Activated T-cell treated with anti-CD3 and anti-CD28 coated beads for 1 hour (primary cell): ENCODE data around the gene PCGF3.
"Not testable (repeated sequence)": the region's sequence is repeated elsewhere in the genome, so short reads cannot be mapped to it uniquely, and the experiment has no call there.

Experiments used
- DNase-seq: peaks from one replicate; pipeline ENCODE4 v3.0.0-alpha.2; 2020; ENCODE audit warnings: low read depth

PCGF3 gene

DNA sequence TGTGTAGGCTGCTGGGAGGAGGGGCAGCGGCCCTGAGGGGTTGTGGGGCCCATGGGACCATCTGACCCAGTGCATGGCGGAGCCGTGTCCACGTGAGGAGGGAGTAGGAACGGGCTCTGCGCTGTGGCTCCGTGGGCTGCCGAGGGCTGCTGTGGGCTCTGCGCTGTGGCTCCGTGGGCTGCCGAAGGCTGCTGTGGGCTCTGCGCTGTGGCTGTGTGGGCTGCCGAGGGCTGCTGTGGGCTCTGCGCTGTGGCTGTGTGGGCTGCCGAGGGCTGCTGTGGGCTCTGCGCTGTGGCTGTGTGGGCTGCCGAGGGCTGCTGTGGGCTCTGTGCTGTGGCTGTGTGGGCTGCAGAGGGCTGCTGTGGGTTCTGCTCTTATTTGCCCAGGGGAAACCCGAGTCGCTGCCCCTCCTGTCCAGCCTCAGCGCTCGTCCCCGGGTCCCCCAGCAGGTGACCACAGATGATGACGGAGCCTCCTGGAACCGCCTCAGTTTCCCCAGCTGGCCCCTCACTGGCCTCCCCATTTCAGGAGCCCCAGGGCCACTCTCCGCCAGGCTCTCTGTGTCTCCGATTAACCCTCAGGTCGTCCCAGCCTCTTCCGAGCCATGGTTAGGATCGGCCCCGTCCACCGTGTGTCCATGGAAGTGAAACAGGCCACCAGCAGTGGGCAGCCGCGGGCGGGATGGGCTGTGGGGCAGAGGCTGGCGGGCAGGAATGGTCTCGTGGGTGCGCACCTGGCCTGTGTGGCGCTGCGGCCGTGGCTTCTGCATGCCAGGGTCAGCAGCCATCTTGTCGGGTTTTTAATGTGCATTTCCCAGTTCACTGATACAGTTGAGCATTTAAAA, 20.0 kb downstream of the PCGF3 start:
- DNase-seq, result no peak

DNA sequence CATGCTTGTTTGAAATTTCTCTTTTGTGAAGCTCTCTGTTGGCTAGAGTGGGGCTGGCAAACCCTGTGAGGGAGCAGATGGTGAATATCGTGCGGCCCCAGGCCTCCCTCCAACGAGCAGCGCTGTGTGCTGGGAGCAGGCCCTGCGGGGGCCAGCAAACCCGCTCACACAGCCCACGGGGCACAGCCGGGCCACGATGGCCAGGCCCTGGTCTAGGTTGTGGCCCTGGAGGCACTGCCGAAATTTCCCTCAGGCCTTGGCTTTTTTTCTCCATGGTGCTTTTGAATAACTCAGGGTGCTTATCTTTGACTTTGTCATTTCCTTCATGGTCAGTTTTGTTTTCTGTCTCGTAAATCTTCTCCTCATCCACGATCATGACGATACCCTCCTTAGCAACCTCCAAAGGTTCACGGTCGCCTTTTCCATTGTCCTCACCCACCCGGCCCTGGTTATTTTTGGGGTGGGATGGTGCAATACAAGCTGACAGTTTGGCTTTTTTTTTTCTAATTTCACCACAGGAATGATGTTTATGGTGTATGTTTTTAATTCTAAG, 20.7 kb downstream of the PCGF3 start:
- no peak for DNase-seq

DNA sequence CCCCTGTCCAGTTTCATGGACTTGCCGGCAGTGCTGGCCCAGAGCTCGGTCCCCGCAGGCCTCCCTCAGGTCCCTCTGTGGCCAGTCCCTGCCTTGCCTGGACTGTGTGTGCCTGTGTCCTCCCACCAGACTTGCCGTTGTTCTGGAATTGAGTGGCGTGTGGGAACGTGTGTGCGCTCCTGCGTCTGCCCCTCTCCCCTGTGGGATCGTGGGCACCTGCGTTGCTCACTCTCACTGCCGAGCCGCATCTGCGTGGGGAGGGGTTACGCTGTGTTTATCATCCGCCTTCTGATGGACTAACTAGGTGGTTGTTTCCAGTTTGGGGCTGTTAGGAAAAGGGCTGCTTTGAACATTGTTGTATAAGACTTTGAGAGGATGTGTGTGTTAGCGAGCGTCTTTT, 21.2 kb downstream of the PCGF3 start:
- DNase-seq, result no peak

DNA sequence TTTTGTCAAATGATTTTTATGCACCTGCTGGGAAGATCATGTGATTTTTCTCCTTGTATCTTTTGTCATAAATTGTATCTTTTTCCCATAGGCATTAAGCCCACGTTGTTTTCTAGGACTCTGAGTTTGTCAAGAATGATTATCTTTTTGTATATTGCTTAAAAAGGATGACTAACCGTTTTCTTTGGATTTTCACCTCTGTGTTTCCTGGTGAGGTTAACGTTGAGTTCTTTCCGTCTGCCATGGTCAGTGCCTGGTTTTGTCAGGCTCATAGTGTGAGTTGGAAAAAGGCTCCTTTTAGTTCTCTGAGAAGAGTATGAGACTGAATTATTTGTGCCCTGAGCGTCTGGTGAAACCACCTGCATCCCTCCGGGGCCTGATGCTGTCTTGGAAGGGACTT, 21.9 kb downstream of the PCGF3 start:
- DNase-seq, result no peak

DNA sequence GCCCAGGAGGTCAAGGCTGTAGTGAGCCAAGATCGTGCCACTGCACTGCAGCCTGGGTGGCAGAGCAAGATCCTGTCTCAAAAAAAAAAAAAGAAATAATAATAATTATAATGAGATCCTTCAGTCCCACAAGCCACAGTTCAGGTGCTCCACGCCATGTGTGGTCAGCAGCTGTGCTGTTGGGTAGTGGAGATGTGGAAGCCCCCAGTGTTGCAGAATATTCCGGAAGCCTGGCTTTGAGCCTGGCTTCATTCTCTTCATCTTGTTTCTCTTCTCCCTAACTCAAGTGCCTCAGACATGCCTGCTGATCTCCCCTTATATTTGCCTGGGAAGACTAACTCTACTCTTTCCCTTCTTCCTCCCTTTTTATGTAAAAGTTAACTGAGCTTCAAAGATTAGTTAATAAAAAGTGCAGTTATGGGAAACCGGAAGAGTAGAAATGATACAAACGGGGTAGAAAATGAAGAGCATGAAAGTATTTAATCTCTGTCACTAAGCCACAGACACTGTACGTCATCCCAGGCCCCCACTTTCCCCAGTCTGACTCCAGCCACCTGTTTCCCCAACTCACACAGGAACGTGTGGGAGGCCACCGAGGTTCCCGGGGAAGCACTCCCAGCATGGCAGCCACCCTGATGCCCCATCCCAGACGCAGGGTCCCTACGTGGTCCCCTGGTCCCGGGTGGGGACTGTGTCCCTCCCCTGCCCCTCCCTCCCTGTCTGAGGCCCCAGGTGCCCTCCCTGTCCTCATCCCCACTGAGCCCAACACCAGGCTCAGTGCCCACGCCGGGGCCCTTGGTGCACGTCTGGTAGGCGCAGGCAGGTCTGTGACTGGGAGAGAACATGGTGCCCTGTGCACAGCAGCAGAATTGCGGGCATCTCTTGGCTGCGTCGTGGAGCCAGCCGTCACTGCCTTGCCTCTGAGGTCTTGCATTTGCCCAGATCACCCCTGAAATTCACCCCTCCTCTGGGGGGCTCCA, 24.0 kb downstream of the PCGF3 start:
- DNase-seq, result no peak

DNA sequence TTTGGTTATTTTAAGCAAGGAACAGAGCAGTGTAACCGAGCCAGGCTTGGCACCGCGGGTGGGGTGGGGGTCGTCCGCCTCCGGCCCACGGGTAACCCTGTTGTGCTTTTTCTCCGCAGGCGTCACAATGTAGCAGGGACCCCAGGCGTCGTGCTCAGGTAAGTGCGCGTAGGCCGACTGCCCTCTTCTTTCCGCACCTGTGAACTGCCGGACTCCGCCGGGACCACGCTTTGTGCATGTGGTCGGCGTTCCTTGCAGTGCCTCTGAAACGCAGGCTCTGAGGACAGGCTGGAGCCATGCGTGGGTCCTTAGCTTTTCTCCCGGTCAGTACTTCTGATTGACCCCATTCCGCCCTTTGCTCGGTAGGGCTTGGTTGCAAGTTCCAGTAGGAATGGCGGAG, 24.9 kb downstream of the PCGF3 start:
- DNase-seq, result no peak

DNA sequence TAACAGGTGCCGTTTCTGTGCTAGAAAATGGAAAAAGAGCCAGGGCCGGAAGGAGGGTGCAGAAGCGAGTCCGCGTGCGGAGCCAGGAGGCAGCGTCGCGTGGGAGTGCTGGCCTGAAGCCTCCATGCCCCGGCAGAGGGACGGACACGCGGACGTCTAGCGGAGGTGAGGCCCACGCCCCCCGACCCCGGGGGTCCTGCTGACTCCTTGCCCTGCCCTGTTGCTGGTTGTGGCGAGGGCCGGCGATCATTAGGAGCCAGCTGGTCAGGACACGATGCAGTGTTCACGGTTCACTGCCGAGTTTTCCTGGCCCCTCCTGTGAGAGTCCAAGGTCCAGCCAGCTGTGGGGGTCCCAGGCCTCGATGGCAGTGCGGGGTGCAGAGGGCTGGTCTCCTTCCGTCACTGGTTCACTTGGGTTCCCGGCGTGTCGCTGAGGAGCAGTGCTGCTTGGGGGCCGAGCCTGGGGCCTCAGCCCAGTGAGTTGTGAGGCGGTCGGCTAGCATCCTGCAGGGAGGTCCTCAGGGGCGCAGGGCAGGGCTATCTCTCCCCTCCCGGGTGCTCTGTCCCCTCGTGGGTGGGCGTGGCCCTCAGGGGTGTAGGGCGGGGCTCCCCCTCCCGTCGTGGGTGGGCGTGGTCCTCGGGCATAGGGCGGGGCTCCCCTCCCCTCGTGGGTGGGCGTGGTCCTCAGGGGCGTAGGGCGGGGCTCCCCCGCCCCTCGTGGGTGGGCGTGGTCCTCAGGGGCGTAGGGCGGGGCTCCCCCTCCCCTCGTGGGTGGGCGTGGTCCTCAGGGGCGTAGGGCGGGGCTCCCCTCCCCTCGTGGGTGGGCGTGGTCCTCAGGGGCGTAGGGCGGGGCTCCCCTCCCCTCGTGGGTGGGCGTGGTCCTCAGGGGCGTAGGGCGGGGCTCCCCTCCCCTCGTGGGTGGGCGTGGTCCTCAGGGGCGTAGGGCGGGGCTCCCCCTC, 25.6 kb downstream of the PCGF3 start:
- DNase-seq, result not testable (repeated sequence)

DNA sequence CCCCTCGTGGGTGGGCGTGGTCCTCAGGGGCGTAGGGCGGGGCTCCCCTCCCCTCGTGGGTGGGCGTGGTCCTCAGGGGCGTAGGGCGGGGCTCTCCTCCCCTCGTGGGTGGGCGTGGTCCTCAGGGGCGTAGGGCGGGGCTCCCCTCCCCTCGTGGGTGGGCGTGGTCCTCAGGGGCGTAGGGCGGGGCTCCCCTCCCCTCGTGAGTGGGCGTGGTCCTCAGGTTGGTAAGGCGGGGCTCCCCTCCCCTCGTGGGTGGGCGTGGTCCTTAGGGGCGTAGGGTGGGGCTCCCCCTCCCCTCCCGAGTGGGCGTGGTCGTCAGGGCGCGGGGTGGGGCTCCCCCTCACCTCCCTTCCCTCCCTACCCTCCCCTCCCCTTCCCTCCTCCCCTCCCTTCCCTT, 26.3 kb downstream of the PCGF3 start:
- DNase-seq, result not testable (repeated sequence)

DNA sequence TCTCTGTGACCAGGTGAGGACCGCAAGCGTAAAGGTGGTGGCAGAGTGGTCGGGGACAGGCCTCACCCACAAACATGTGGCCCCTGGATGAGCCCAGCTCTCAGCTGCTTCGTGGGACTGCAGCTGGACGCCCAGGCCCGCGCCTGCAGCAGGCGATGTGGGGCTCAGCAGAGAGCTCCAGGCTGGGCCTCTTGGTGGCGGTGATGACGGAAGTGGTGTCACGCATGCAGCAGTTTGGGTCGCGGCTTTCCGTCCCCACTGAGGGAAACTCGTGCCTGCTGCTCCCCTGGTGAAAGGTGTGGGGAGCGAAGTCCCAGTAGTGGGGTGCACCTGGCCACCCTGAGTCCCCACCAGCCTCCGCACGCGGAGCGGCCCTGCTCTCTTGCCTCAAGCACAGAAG, 26.9 kb downstream of the PCGF3 start:
- DNase-seq, result no peak

DNA sequence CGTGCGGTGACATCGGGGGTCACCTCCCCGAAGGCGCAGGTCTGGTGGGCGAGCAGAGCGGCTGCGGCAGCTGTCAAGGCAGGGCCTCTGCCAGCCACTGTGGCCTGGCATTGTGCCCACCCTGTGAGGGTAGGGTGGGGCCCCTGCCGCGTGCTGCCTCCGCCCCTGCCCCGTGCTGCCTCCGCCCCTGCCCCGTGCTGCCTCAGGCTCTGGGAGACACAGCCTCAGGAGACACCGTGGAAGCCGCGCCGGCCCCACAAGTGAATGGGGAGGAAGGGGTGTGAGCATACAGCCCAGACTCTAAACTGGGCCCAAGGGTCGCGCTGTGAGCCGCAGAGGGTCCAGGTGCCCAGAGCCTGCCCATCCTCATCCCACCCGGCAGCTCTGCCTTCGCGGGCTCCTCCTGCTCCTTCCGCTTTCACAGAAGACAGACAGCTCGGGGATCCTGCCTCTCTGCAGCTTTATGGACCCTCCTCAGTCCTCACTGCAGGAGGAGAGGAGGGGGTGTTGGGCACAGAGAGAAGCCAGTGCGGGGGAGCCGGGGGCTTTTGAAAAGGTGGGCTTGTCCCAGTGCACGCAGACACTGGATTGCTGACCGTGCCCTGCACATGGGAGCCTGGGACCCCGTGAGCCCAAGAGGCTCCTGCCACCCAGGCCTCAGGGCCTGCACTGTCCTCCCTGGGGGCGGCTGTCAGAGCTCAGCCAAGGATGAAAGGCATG, 27.4 kb downstream of the PCGF3 start:
- DNase-seq, result no peak

DNA sequence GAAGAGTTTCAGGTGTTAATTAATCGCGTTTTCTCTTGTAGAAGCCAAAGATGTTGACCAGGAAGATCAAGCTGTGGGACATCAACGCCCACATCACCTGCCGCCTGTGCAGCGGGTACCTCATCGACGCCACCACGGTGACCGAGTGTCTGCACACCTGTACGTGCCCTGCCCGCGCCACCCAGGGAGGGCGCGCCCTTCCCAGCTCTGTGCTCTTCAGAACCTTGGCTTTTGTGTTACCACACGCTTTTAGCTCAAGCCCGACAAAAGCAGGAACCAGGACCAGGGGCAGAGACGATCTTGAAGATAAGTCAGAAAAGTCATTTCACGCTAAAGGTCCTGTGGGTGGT, 28.0 kb downstream of the PCGF3 start:
- DNase-seq, result no peak

DNA sequence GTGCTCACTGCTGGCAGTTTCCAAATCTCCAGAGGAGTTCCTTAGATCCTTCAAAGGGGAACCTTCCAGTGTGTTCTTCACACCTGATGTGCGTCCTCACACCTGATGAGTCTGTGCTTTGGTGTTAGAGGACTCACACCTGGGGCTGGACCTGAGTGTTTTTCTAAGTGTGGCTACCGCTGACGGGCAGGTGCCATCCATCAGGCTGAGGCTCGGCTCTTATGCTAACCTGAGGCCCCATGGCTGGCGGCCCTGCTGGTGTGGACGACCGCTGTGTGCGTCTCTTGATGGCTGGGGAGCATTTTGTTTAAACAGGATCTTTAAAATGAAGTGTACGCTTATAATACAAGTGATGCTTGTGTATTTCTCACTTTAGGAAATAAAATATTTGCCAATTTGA, 28.4 kb downstream of the PCGF3 start:
- DNase-seq, result no peak

DNA sequence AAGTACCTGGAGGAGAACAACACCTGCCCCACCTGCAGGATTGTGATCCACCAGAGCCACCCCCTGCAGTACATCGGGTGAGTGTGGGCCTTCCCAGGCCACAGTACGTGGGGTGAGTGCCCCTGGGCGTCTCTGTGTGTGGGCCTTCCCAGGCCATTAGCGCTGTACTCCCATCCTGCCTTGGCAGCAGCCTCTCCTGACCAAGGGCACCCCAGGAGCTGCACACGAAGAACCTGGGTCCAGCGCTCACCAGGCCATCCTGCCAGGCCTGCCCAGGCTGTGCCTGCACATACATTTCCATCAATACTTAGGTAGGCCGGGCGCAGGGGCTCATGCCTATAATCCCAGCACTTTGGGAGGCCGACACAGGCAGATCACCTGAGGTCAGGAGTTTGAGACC, 29.3 kb downstream of the PCGF3 start:
- DNase-seq, result no peak

DNA sequence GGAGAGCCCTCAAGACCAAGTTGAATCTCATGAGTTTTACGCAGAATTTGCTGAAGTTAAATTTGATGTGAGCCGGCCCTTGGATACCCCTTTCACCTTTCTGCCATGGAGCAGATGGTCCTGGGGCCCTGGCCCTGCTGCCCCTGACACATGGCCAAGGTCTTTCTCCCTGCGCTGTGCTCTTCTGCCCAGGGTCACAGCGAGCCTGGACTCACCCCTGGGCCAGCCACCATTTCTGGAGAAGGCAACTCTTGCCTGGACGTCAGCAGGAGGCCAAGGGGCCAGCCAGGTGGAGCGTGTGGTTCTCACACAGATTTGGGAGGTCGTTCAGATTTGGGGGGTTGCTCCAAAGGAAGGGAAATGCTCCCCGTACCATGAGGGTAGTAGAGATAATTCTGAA, 30.0 kb downstream of the PCGF3 start:
- DNase-seq, result no peak

DNA sequence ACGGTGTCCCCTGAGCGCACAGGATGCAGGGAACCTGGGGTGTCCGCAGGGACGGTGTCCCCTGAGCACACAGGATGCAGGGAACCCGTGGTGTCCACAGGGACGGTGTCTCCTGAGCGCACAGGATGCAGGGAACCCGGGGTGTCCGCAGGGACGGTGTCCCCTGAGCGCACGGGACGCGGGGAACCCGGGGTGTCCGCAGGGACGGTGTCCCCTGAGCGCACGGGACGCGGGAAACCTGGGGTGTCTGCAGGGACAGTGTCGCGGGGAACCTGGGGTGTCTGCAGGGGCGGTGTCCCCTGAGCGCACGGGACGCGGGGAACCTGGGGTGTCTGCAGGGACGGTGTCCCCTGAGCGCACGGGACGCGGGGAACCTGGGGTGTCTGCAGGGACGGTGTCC, 30.9 kb downstream of the PCGF3 start:
- DNase-seq, result not testable (repeated sequence)

DNA sequence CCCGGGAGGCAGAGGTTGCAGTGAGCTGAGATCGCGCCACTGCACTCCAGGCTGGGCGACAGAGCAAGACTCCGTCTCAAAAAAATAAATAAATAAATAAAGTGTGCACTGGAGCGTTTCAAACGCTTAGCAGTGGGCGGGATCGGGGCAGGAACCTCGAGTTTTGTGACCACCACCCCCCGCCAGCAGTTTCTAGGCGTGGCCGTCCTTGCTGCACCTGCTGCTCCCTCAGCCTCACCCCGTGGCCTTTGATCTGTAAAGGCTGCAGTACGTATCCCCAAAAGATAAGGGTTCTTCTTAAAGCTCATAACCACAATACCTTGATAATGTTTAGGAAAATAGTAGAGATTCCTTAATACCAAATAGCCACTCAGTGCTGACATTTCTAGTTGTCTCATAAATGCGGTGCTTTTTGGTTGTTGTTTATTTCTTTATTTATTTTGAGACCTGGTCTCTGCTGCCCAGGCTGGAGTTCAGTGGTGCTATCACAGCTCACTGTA, 33.2 kb downstream of the PCGF3 start:
- no peak for DNase-seq

DNA sequence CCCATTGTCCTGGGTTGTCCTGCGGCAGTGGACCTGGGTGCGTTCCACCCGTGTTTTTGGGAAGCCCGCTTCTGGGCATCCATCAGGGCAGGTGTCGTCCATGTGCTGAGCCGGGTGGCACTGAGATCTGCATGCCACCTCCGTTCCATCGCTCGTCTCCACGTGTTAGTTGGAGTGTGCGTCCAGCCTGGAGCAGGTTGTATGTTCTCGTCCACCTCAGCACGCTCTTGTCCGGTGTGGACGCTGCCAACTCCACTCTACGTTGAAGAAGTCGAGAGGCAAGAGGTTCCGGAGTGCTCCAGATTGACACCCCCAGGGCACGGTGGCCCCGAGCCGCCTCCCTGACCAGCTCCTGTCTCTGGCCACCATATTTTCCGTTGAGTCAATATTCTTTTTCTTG, 33.9 kb downstream of the PCGF3 start:
- no peak for DNase-seq

DNA sequence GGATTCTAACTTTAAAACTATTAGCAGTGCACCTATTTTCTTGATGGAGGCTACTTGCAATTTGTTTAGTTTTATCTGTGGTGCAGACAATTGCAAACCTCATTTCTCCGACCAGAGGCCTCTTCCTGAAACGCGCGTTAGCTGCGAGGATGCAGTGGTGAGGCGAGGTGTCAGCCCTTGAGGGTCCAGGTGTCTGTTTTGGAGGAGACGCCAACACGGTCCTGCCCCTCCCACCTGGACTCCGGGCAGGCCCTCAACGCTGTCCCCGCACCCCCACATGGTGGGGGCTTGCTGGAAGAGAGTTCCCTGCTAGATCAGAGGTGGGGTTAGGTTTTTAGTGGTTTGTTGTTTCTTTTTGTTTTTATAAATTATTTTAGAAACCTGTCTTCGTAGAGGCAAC, 34.4 kb downstream of the PCGF3 start:
- DNase-seq, result no peak

DNA sequence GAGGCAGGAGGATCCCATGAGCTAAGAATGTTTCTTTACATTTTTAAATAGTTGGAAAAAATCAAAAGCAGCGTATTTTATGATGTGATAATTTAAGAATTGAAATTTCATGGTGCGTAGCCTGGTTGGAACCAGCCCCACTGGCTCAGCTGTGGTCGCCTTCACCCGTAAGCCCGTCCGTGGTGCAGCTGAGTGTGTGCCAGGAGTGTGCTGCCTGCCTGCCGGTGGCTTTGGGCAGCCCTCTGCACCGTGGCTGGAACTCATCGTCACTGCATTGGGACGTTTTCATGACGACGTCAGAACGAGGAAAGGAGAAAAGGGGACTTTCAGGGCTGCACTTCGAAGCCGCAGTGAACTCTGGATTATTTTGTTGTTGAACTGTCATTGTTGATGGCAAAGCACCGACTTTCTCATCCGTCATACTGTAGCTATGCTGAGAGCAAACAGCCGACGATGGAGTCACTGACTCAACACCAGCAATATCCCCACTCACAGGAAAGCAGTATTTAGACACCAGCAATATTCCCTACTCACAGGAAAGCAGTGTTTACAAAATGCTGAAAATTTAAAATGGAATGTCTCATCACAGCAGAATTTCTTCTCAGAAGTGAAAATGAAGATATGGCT, 35.1 kb downstream of the PCGF3 start:
- no peak for DNase-seq

DNA sequence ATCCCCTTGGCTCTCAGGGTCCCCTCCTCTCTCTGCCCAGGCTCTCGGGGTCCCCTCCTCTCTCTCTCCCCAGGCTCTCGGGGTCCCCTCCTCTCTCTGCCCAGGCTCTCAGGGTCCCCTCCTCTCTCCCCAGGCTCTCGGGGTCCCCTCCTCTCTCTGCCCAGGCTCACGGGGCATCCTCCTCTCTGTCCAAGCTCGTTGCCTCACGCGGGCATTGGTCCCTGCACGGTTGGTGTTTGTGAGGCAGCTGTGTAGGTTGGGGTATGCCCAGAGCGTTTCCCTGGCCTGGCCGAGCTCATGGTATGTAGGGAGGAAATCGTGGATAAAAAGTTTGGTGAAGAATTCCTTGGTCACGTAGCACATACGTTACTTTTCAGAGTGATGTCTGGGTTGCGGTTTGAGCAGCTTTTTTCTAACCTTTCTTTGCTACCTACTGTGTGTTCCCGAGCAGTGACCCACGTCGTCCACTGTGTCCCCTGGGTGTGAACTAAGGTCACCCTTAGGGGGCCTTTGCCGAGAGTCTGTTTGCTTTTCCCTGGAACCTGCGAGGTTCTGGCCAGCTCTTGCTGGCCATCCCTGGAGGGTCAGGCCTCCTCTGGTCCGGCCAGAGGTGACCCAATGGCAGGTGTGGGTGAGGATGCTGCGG, 36.6 kb downstream of the PCGF3 start:
- no peak for DNase-seq
